A673 (cell line): Measurements from ENCODE around the gene TTC34. TPM values are rescaled to one million over a fixed set of nuclear protein-coding genes. Genes with fewer than 3 reads are reported as not detected.

ENCODE experiments used
- BruUV-seq: library from RNA; stranded (reverse); fragments of 400-500 nt; replicated peaks from 2 replicates; lab custom pipeline; 2021; lab: Mats Ljungman, UMichigan
- CTCF ChIA-PET: fragments of 300-600 bp; sonication (Branson Sonifier 250); formaldehyde crosslinking; loops from one replicate; lab custom pipeline; 2022; ENCODE audit warnings: antibody characterized with exemption; lab: Charles Lee
- POLR2A ChIA-PET: fragments of 300-600 bp; sonication (Branson Sonifier 250); formaldehyde crosslinking; loops from one replicate; lab custom pipeline; 2022; ENCODE audit warnings: antibody characterized with exemption; ENCODE audit not compliant: low non-redundant PET; lab: Charles Lee
- DNase-seq: peaks from one replicate; pipeline ENCODE4 v3.0.0-alpha.2; 2015; ENCODE audit warnings: low spot score
- H3K27ac ChIP-seq: fragments of 200-600 bp; sonication (generic); 2 replicates; pipeline ENCODE4 v1.5.1; 2016; ENCODE audit warnings: mixed run types, low read depth, mild to moderate bottlenecking, mixed read lengths, antibody characterized with exemption, low read length; ENCODE audit not compliant: poor library complexity, severe bottlenecking
- H3K27me3 ChIP-seq: fragments of 200-600 bp; sonication (generic); replicated peaks from 2 replicates; pipeline ENCODE4 v1.6.1; 2017; ENCODE audit warnings: mixed run types, low read depth, mild to moderate bottlenecking, mixed read lengths, antibody characterized with exemption, low read length; ENCODE audit not compliant: insufficient read depth, poor library complexity
- H3K36me3 ChIP-seq: fragments of 200-600 bp; sonication (generic); 2 replicates; pipeline ENCODE4 v1.6.1; 2016; ENCODE audit warnings: mixed run types, mild to moderate bottlenecking, mixed read lengths, antibody characterized with exemption, low read length; ENCODE audit not compliant: insufficient read depth, poor library complexity, severe bottlenecking
- H3K4me1 ChIP-seq: fragments of 200-600 bp; sonication (generic); 2 replicates; pipeline ENCODE4 v1.6.1; 2017; ENCODE audit warnings: mixed run types, mild to moderate bottlenecking, mixed read lengths, antibody characterized with exemption, low read length; ENCODE audit not compliant: insufficient read depth, poor library complexity, severe bottlenecking
- H3K4me3 ChIP-seq: fragments of 200-600 bp; sonication (generic); 2 replicates; pipeline ENCODE4 v1.5.1; 2016; ENCODE audit warnings: low read depth, mixed run types, mild to moderate bottlenecking, mixed read lengths, low read length; ENCODE audit not compliant: poor library complexity, severe bottlenecking
- H3K9me3 ChIP-seq: fragments of 200-600 bp; sonication (generic); 2 replicates; pipeline ENCODE4 v1.6.1; 2016; ENCODE audit warnings: mixed run types, low read depth, mild to moderate bottlenecking, mixed read lengths, antibody characterized with exemption, low read length; ENCODE audit not compliant: poor library complexity, severe bottlenecking
- EZH2 ChIP-seq: fragments of 200-600 bp; sonication (generic); IDR thresholded peaks from 2 replicates; pipeline ENCODE4 v1.6.1; 2017; ENCODE audit warnings: borderline replicate concordance, low read depth, mild to moderate bottlenecking, mixed read lengths, antibody characterized with exemption, low read length; ENCODE audit not compliant: poor library complexity, severe bottlenecking
- intact Hi-C: fragments of 100-400 bp; cut with micrococcal nuclease; formaldehyde crosslinking; loops from one replicate; pipeline ENCODE4 v1.10.0; 2022; ENCODE audit not compliant: unreplicated experiment
- total RNA-seq: library from RNA; stranded (reverse); gene quantifications from 2 replicates; pipeline ENCODE4 v1.2.3, GENCODE V29; 2021
- TF ChIP-seq, protein P1 (sequence below): fragments of 300-800, 200-600 bp; sonication (generic); conservative IDR thresholded peaks from 2 replicates; pipeline ENCODE4 v1.5.1; 2017; ENCODE audit warnings: low read depth, mild to moderate bottlenecking, antibody characterized with exemption, low read length, moderate library complexity, mixed read lengths

TTC34 gene
- total RNA-seq, 1 experiment from 2014 or later = 0.84 TPM

DNA sequence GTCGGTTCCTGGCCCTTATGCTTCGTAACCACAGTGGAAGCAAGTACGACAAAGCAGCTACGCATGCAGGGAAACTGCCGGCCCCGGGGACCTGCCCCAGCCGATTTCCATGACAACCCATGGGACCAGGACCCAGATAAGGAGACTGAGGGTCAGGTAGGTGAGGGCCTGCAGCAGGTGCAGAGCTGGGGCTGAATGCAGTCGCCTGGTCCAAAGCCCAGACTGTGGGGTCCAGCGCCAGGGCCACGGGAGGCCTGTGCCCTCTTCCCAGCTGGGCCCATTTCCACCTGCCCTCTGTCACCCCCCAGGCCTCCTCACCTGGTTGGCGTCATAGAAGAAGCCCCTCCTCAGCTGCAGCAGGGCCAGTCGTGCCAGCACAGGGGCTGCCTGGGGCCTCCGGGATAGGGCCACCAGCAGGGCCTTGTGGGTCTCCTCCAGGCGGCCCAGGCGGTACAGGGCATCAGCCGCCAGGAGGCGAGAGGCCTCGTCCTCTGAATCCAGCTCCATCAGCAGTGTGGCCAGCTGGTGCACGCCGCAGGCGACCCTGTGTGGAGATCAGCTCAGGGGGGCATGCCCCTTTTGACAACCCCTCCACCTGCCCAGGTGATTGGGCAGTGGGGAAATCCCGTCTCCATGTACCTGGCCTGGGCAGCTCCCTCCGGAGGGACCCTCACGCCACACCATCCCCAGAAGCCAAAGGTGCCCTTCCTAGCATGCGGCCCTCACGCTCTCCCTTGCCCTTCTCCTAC, 14.2 kb downstream of the TTC34 start:
- intact Hi-C loops = no loop called here
- ChIA-PET POLR2A (no interaction called here), CTCF (no interaction called here)
- no peaks in the 10 kb centered on the region for H3K27me3 ChIP-seq
- BruUV-seq = no TSS peak
- no peak overlapping the region for H3K4me3 ChIP-seq
- no peak overlapping the region for H3K27ac ChIP-seq
- H3K36me3 ChIP-seq = no peaks in the 10 kb centered on the region
- H3K4me1 ChIP-seq = no peaks in the 10 kb centered on the region
- no peaks in the 10 kb centered on the region for H3K9me3 ChIP-seq
- DNase-seq = no peak
- TF ChIP-seq, protein P1, sequence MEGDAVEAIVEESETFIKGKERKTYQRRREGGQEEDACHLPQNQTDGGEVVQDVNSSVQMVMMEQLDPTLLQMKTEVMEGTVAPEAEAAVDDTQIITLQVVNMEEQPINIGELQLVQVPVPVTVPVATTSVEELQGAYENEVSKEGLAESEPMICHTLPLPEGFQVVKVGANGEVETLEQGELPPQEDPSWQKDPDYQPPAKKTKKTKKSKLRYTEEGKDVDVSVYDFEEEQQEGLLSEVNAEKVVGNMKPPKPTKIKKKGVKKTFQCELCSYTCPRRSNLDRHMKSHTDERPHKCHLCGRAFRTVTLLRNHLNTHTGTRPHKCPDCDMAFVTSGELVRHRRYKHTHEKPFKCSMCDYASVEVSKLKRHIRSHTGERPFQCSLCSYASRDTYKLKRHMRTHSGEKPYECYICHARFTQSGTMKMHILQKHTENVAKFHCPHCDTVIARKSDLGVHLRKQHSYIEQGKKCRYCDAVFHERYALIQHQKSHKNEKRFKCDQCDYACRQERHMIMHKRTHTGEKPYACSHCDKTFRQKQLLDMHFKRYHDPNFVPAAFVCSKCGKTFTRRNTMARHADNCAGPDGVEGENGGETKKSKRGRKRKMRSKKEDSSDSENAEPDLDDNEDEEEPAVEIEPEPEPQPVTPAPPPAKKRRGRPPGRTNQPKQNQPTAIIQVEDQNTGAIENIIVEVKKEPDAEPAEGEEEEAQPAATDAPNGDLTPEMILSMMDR = no peak
- TF ChIP-seq EZH2 = no peak

DNA sequence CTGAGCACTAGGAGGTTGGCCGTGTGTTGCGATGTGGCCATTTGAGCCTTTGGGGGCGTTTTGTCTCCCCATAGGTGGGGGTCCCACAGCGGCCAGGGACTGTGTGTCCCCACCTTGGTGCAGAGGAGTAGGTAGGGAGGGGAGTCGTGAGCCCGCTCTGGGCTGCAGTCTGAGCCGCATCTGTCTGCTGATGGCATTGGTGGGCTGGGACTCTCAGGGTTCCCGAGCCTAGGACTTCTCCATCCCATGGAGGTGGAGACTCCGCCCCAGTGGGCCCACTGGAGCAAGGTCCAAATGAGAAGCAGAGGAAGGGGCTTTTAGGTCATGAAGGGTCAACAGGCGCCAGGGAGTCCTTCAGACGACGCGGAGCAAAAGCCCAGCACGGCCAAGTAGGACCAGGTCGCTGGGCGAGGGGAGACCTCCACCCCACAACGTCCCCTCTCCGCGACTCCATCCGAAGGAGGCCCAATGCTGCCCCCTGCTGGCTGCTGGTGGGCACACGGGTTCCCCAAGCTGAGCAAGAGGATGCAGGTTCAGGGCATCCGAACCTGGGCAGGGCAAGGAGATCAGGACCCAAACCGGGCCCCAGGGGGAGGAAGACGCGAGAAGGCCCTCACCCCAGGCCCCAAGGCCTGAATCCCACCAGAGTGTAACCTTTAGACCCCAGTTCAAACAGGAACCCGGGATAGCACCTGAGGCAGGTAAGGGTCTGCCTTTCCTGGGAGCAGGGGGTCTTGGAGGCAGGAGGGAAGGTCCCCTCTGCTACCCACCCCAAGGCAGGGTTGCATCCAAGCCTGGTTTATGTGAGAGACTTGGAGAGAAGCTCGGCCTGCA, 14.9 kb downstream of the TTC34 start:
- Histone ChIP-seq H3K27me3 (no peaks in the 10 kb centered on the region), H3K4me1 (no peaks in the 10 kb centered on the region), H3K4me3 (no peak overlapping the region), H3K9me3 (peaks cover 6% of the 10 kb centered on the region), H3K27ac (no peak overlapping the region), H3K36me3 (no peaks in the 10 kb centered on the region)
- DNase-seq = peak; percentile 31
- intact Hi-C loops = loop anchor here (1.0 kb wide), 1 partner anchor 372 kb away; no protein-coding TSS in a partner anchor
- CTCF ChIA-PET = no interaction called here
- POLR2A ChIA-PET = no interaction called here
- TF ChIP-seq, protein P1 = peak; percentile 74
- TF ChIP-seq EZH2 = no peak
- no TSS peak for BruUV-seq

DNA sequence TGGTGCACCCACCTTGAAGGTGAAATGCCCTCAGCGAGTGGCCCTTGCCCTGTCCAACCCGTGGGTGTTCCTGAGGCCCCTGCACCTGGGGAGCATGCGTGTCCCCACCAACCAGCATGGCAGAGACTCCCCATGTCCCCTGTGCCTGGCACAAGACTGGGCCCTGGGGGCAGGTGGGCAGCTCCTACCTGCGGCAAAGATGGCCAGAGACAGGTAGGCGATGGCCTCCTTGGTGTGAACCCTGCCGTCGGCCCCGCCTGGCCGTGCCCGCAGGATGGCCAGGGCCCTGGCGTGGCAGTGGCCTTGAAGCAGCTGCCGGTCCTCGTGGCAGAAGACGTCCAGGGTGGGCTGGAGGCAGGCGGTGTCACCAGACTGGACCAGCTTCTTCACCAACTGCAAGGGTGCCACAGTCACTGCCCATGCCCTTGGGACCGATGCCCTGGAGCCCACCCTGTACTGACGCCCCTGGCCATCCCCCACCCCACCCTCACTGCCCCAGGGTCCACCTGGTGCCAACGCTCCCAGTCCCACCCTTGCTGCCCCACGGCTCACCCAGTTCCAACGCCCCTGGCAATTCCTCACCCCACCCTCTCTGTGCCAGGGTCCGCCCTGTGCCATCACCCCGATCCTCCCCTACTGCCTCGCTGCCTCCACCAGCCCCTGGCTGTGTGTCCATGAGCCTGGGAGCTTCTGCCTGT, 15.7 kb downstream of the TTC34 start:
- no peaks in the 10 kb centered on the region for H3K4me1 ChIP-seq
- TF ChIP-seq EZH2 = no peak
- TF ChIP-seq, protein P1 = no peak
- H3K27me3 ChIP-seq = no peaks in the 10 kb centered on the region
- H3K27ac ChIP-seq = no peak overlapping the region
- peaks cover 13% of the 10 kb centered on the region for H3K9me3 ChIP-seq
- intact Hi-C loops = loop anchor here (1.0 kb wide), 1 partner anchor 371 kb away; no protein-coding TSS in a partner anchor
- no peak for DNase-seq
- H3K4me3 ChIP-seq = no peak overlapping the region
- CTCF ChIA-PET = no interaction called here
- POLR2A ChIA-PET = no interaction called here
- H3K36me3 ChIP-seq = no peaks in the 10 kb centered on the region
- BruUV-seq = no TSS peak
